A549 (cell line): Measurements from ENCODE around the gene WRNIP1.

Experiments used
- CBX2 ChIP-seq: fragments of 200-600 bp; sonication (generic); IDR thresholded peaks from 2 replicates; pipeline ENCODE4 v1.6.1; 2016; ENCODE audit warnings: low read depth, mild to moderate bottlenecking, borderline replicate concordance
- CTCF ChIP-seq: fragments of >200 bp; sonication (Bioruptor Twin); formaldehyde crosslinking; IDR thresholded peaks from 3 replicates; pipeline ENCODE4 v1.5.1; 2016
- POLR2A ChIP-seq: IDR thresholded peaks from 2 replicates; pipeline ENCODE4 v1.6.1; 2012; ENCODE audit warnings: mild to moderate bottlenecking, low read length
- RAD21 ChIP-seq, 2 experiments: fragments of >200 bp in 1 of 2; sonication (Bioruptor Twin) in 1 of 2; formaldehyde crosslinking in 1 of 2; IDR thresholded peaks in 1 of 2; conservative IDR thresholded peaks in 1 of 2; 2 replicates in 1 of 2; 3 replicates in 1 of 2; pipeline ENCODE4 v1.6.1; 2012 to 2018; ENCODE audit warnings: inconsistent platforms in 1 of 2
- SMC3 ChIP-seq: fragments of >200 bp; sonication (Bioruptor Twin); formaldehyde crosslinking; IDR thresholded peaks from 3 replicates; pipeline ENCODE4 v1.6.1; 2018; ENCODE audit warnings: inconsistent platforms
- ZSCAN20 ChIP-seq: fragments of 250-450 bp; sonication (Bioruptor Pico); IDR thresholded peaks from 2 replicates; pipeline ENCODE4 v1.8.0; 2022; ENCODE audit warnings: mild to moderate bottlenecking, moderate library complexity
- TF ChIP-seq, protein P1 (sequence below): fragments of 150-350 bp; IDR thresholded peaks from 2 replicates; pipeline ENCODE4 v1.6.1; 2014; ENCODE audit warnings: low read depth, mild to moderate bottlenecking, low read length

DNA sequence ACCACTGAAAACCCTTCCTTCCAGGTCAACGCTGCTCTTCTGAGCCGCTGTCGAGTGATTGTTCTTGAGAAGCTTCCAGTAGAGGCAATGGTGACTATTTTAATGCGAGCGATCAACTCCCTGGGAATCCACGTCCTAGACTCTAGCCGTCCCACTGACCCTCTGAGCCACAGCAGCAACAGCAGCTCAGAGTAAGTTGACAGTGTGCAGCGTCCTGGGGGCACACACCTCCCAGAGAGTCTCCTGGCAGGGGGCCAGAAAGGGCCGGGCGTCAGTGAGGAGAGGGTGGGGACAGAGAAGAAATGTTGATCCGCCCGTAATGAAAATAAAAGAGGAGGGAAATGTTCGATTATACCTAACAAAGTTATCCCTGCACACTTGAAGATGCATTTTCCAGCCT, 5.0 kb downstream of the WRNIP1 start:
- TF ChIP-seq SMC3 (no peak), CTCF (no peak), POLR2A (no peak), ZSCAN20 (no peak), CBX2 (no peak), RAD21 (conservative IDR thresholded peaks at IDR 0.05 in 1 of 2, IDR thresholded peaks at IDR 0.05 in 1 of 2) (no peak)
- TF ChIP-seq, protein P1, sequence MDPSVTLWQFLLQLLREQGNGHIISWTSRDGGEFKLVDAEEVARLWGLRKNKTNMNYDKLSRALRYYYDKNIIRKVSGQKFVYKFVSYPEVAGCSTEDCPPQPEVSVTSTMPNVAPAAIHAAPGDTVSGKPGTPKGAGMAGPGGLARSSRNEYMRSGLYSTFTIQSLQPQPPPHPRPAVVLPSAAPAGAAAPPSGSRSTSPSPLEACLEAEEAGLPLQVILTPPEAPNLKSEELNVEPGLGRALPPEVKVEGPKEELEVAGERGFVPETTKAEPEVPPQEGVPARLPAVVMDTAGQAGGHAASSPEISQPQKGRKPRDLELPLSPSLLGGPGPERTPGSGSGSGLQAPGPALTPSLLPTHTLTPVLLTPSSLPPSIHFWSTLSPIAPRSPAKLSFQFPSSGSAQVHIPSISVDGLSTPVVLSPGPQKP = no peak
